ENCODE results near the gene KAZN.

The KAZN gene

GRCh38 chr1:14663773-14664172 lies 65.3 kb downstream of the KAZN start:
- no peak for DNase-seq (ENCODE audit: low read depth)
- no peak overlapping the region for H3K4me3 ChIP-seq (ENCODE audit: low read length)
- TF ChIP-seq, protein P1, sequence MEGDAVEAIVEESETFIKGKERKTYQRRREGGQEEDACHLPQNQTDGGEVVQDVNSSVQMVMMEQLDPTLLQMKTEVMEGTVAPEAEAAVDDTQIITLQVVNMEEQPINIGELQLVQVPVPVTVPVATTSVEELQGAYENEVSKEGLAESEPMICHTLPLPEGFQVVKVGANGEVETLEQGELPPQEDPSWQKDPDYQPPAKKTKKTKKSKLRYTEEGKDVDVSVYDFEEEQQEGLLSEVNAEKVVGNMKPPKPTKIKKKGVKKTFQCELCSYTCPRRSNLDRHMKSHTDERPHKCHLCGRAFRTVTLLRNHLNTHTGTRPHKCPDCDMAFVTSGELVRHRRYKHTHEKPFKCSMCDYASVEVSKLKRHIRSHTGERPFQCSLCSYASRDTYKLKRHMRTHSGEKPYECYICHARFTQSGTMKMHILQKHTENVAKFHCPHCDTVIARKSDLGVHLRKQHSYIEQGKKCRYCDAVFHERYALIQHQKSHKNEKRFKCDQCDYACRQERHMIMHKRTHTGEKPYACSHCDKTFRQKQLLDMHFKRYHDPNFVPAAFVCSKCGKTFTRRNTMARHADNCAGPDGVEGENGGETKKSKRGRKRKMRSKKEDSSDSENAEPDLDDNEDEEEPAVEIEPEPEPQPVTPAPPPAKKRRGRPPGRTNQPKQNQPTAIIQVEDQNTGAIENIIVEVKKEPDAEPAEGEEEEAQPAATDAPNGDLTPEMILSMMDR (conservative IDR thresholded peaks at IDR 0.05; ENCODE audit: low read length) = no peak

DNA sequence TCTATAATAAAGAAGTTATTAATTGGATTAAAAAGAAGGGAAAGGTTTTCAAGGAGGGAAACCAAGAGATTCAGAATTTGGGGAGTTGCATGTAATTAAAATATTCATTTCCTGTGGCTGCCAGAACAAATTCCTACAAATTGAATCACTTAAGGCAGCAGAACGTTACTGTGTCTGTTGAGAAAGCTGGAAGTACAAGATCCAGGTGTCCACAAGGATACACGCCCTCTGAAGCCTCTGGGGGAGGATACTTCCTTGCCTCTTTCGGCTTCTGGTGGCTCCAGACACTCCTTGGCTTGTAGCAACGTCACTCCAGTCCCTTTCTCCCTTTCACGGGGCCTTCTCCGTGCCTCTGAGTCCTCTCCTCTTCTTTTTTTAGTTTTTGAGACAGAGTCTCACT lies 67.9 kb downstream of the KAZN start:
- no peak overlapping the region for H3K4me3 ChIP-seq (ENCODE audit: low read length)
- TF ChIP-seq, protein P1 (conservative IDR thresholded peaks at IDR 0.05; ENCODE audit: low read length) = no peak
- DNase-seq (ENCODE audit: low read depth) = no peak

DNA sequence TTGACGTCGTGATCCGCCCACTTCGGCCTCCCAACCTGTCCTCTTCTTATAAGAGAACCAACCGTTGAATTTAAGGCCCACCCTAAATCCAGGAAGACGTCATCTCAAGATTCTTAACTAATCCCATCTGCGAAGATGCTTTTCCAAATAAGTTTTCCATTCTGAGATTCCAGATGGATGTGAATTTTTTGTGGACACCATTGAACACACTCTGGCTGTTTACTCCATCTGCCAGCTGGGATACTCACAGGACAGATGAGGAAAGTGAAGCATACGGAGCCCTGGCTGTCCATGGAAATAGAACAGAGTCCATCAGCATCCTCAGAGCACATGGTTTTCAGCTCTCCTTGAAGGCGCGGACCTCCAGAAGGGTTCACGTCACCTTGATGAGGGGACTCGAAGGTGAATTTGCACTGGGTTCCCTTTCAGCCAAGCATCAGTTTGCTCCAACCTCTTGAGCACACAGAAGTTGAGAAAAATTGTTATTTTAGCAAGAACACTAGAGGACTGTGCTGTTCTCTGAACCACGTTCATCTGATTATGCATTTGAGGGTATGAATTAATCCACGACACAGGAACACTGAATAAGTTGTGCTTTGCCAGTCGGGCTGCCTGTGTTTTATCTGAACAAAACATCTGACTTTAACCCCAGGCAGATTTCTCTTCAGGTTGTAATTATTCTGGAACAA lies 68.6 kb downstream of the KAZN start:
- TF ChIP-seq, protein P1 (conservative IDR thresholded peaks at IDR 0.05; ENCODE audit: low read length) = no peak
- H3K4me3 ChIP-seq (ENCODE audit: low read length) = no peak overlapping the region
- DNase-seq (ENCODE audit: low read depth) = no peak

DNA sequence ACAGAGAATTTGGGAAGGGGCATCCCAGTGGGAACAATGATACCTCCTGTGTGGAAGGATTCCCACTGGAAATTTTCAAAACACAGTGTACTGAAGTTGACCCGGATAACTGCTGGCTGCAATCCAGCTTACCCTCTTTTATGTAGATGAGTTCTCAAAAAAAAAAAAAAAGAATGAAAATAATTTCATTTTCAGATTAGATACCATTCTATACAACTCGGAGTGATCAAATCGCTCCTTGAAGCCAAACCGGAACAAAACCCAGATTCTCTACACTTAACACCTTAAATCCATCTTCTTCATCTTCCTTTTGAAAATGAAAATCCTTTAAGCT lies 69.1 kb downstream of the KAZN start:
- DNase-seq (ENCODE audit: low read depth) = no peak
- no peak overlapping the region for H3K4me3 ChIP-seq (ENCODE audit: low read length)
- TF ChIP-seq, protein P1 (conservative IDR thresholded peaks at IDR 0.05; ENCODE audit: low read length) = no peak

DNA sequence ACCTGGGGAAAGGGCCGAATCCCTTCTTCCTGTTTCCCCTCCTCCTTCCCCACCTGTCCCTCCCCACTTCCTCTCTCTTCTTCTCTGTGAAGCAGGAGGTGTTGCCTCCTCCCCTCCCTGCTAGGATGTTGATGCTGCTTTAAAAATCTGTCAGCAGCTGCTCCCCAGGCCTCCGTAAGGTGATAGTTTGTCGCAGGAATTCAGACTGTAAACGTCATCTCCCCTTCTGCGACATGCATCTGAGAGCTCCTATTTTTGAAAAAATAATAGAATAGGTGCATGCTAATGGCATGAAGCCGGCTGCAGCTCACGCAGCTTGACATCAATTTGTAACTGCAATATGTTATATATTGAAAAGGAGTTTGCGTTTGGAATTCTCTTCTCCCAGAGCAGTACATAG lies 70.1 kb downstream of the KAZN start:
- no peak for DNase-seq (ENCODE audit: low read depth)
- H3K4me3 ChIP-seq (ENCODE audit: low read length) = no peak overlapping the region
- TF ChIP-seq, protein P1 (conservative IDR thresholded peaks at IDR 0.05; ENCODE audit: low read length) = no peak

GRCh38 chr1:14672005-14672404 lies 73.5 kb downstream of the KAZN start:
- TF ChIP-seq, protein P1 (conservative IDR thresholded peaks at IDR 0.05; ENCODE audit: low read length) = no peak
- DNase-seq (ENCODE audit: low read depth) = no peak
- H3K4me3 ChIP-seq (ENCODE audit: low read length) = no peak overlapping the region

GRCh38 chr1:14674030-14674429 lies 75.5 kb downstream of the KAZN start:
- TF ChIP-seq, protein P1 (conservative IDR thresholded peaks at IDR 0.05; ENCODE audit: low read length) = no peak

More at GRCh38 chr1:14674030-14674429, 75.5 kb downstream of the KAZN start:
- DNase-seq (ENCODE audit: low read depth) = no peak
- H3K4me3 ChIP-seq (ENCODE audit: low read length) = no peak overlapping the region
